ENCODE results near the gene KIAA0513.
"Not testable (repeated sequence)": the region's sequence is repeated elsewhere in the genome, so short reads cannot be mapped to it uniquely, and the experiment has no call there.

DNA sequence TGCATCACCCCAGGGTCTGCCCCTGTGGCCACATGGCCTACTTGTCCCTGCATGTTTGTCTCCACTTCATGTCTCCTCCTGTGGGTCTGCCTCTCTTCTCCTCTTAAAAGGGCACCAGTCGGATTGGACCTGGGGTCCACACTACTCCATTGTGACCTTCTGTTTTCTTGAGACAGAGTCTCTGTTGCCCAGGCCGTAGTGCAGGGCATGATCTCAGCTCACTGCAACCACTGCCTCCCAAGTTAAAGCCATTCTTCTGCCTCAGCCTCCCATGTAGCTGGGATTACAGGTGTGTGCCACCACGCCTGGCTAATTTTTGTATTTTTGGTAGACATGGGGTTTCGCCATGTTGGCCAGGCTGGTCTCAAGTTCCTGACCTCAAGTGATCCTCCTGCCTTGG, 4.6 kb downstream of the KIAA0513 start:
- TF ChIP-seq, protein P1, sequence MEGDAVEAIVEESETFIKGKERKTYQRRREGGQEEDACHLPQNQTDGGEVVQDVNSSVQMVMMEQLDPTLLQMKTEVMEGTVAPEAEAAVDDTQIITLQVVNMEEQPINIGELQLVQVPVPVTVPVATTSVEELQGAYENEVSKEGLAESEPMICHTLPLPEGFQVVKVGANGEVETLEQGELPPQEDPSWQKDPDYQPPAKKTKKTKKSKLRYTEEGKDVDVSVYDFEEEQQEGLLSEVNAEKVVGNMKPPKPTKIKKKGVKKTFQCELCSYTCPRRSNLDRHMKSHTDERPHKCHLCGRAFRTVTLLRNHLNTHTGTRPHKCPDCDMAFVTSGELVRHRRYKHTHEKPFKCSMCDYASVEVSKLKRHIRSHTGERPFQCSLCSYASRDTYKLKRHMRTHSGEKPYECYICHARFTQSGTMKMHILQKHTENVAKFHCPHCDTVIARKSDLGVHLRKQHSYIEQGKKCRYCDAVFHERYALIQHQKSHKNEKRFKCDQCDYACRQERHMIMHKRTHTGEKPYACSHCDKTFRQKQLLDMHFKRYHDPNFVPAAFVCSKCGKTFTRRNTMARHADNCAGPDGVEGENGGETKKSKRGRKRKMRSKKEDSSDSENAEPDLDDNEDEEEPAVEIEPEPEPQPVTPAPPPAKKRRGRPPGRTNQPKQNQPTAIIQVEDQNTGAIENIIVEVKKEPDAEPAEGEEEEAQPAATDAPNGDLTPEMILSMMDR (IDR thresholded peaks at IDR 0.05), result not testable (repeated sequence)
- TF ChIP-seq EZH2, EZH2phosphoT487 (IDR thresholded peaks at IDR 0.05): not testable (repeated sequence)

Measured in neural progenitor cell (in vitro differentiated cells).